CMK (cell line): Measurements from ENCODE around the gene MACF1.
"Not testable (repeated sequence)": the region's sequence is repeated elsewhere in the genome, so short reads cannot be mapped to it uniquely, and the experiment has no call there.

Source experiments
- DNase-seq: peaks from one replicate; pipeline ENCODE4 v3.0.0-alpha.2; 2010; ENCODE audit warnings: low read depth

MACF1 gene

GRCh38 chr1:39494671-39495410, 290.3 kb downstream of the MACF1 start:
- DNase-seq, result no peak

- DNase-seq, result not testable (repeated sequence)
Measured at GRCh38 chr1:39496520-39496919, 292.0 kb downstream of the MACF1 start.

- no peak for DNase-seq
Measured at GRCh38 chr1:39497585-39497984, 293.1 kb downstream of the MACF1 start.

- DNase-seq, result not testable (repeated sequence)
Measured at GRCh38 chr1:39498096-39498710, 293.7 kb downstream of the MACF1 start.

- DNase-seq, result not testable (repeated sequence)
Measured at GRCh38 chr1:39498821-39499220, 294.3 kb downstream of the MACF1 start.

- no peak for DNase-seq
Measured at GRCh38 chr1:39499668-39500067, 295.2 kb downstream of the MACF1 start.

- DNase-seq, result no peak
Measured at GRCh38 chr1:39500862-39501389, 296.4 kb downstream of the MACF1 start.

GRCh38 chr1:39501666-39502065, 297.2 kb downstream of the MACF1 start:
- DNase-seq, result no peak

GRCh38 chr1:39504436-39504835, 299.9 kb downstream of the MACF1 start:
- not testable (repeated sequence) for DNase-seq

GRCh38 chr1:39505289-39505688, 300.8 kb downstream of the MACF1 start:
- DNase-seq, result no peak

- DNase-seq, result no peak
Measured at GRCh38 chr1:39507230-39507928, 302.9 kb downstream of the MACF1 start.

- DNase-seq, result no peak
Measured at GRCh38 chr1:39508266-39508665, 303.8 kb downstream of the MACF1 start.

- DNase-seq, result no peak
Measured at GRCh38 chr1:39508857-39509305, 304.4 kb downstream of the MACF1 start.

- DNase-seq, result no peak
Measured at GRCh38 chr1:39509360-39510009, 305.0 kb downstream of the MACF1 start.

- not testable (repeated sequence) for DNase-seq
Measured at GRCh38 chr1:39510570-39511186, 306.2 kb downstream of the MACF1 start.

GRCh38 chr1:39511477-39511876, 307.0 kb downstream of the MACF1 start:
- DNase-seq, result not testable (repeated sequence)

GRCh38 chr1:39512234-39512847, 307.8 kb downstream of the MACF1 start:
- DNase-seq, result not testable (repeated sequence)

GRCh38 chr1:39514710-39515124, 310.2 kb downstream of the MACF1 start:
- DNase-seq, result not testable (repeated sequence)

- not testable (repeated sequence) for DNase-seq
Measured at GRCh38 chr1:39515131-39516086, 310.9 kb downstream of the MACF1 start.

GRCh38 chr1:39516841-39517240, 312.3 kb downstream of the MACF1 start:
- not testable (repeated sequence) for DNase-seq
